IMR-90 (cell line): ENCODE data around the gene ZNF746. TPM values are rescaled to one million over a fixed set of nuclear protein-coding genes. Genes with fewer than 3 reads are reported as not detected.

Experiments used
- ATAC-seq: fragments of 200-7000 bp; cut with Tn5 transposase; 2 replicates; pipeline ENCODE4 v1.9.1; 2020; ENCODE audit warnings: low read depth, mild to moderate bottlenecking, moderate library complexity
- BruUV-seq: library from RNA; stranded (reverse); fragments of 400-500 nt; replicated peaks from 2 replicates; lab custom pipeline; 2021; lab: Mats Ljungman, UMichigan
- CTCF ChIA-PET: fragments of 300-600 bp; formaldehyde crosslinking; extraction: SDS; loops from one replicate; lab custom pipeline; 2021; ENCODE audit warnings: antibody characterized with exemption; lab: Yijun Ruan, JAX
- POLR2A ChIA-PET: fragments of 300-600 bp; sonication (Branson Sonifier 250); formaldehyde crosslinking; loops from one replicate; lab custom pipeline; 2022; ENCODE audit warnings: antibody characterized with exemption; ENCODE audit not compliant: unreplicated experiment; lab: Charles Lee
- DNase-seq: peaks from one replicate; pipeline ENCODE4 v3.0.0; 2013
- H2AFZ ChIP-seq: replicated peaks from 2 replicates; pipeline ENCODE3; 2013; ENCODE audit warnings: low read length, mild to moderate bottlenecking; ENCODE audit not compliant: poor library complexity
- H2AK5ac ChIP-seq: 2 replicates; pipeline ENCODE4 v1.6.1; 2013; ENCODE audit warnings: low read depth, low read length, inconsistent platforms
- H2AK9ac ChIP-seq: replicated peaks from 2 replicates; pipeline ENCODE3; 2013; ENCODE audit warnings: mild to moderate bottlenecking, low read depth, low read length, moderate library complexity; ENCODE audit not compliant: poor library complexity
- H2BK120ac ChIP-seq: 2 replicates; pipeline ENCODE4 v1.6.1; 2013; ENCODE audit warnings: low read depth, low read length, inconsistent platforms
- H2BK15ac ChIP-seq: 3 replicates; pipeline ENCODE4 v1.6.1; 2013; ENCODE audit warnings: low read depth, low read length, inconsistent platforms
- H2BK20ac ChIP-seq: 2 replicates; pipeline ENCODE4 v1.6.1; 2013; ENCODE audit warnings: low read depth, mild to moderate bottlenecking, inconsistent platforms, low read length, moderate library complexity
- H2BK5ac ChIP-seq: 2 replicates; pipeline ENCODE4 v1.6.1; 2013; ENCODE audit warnings: mild to moderate bottlenecking, low read depth, low read length, inconsistent platforms; ENCODE audit not compliant: poor library complexity, severe bottlenecking
- H3K14ac ChIP-seq: replicated peaks from 2 replicates; pipeline ENCODE4 v1.6.1; 2013; ENCODE audit warnings: low read depth, low read length, inconsistent platforms
- H3K18ac ChIP-seq: 2 replicates; pipeline ENCODE4 v1.6.1; 2013; ENCODE audit warnings: low read depth, low read length, control low read depth
- H3K23ac ChIP-seq: 2 replicates; pipeline ENCODE4 v1.6.1; 2013; ENCODE audit warnings: low read depth, low read length, inconsistent platforms
- H3K27ac ChIP-seq: 2 replicates; pipeline ENCODE4 v1.5.1; 2013; ENCODE audit warnings: mild to moderate bottlenecking, control low read depth, low read length; ENCODE audit not compliant: insufficient read depth
- H3K27me3 ChIP-seq: 2 replicates; pipeline ENCODE4 v1.6.1; 2013; ENCODE audit warnings: low read length; ENCODE audit not compliant: control insufficient read depth, insufficient read depth
- H3K36me3 ChIP-seq: 2 replicates; pipeline ENCODE4 v1.6.1; 2013; ENCODE audit warnings: low read length, mixed read lengths; ENCODE audit not compliant: control insufficient read depth, insufficient read depth
- H3K4ac ChIP-seq: 2 replicates; pipeline ENCODE4 v1.6.1; 2013; ENCODE audit warnings: low read depth, low read length, inconsistent platforms
- H3K4me1 ChIP-seq: 2 replicates; pipeline ENCODE4 v1.6.1; 2013; ENCODE audit warnings: low read length, mixed read lengths; ENCODE audit not compliant: control insufficient read depth, insufficient read depth
- H3K4me2 ChIP-seq: 2 replicates; pipeline ENCODE4 v1.6.1; 2013; ENCODE audit warnings: low read depth, mild to moderate bottlenecking, control low read depth, low read length, moderate library complexity
- H3K4me3 ChIP-seq: 2 replicates; pipeline ENCODE4 v1.5.1; 2013; ENCODE audit warnings: low read depth, mild to moderate bottlenecking, control low read depth, low read length, moderate library complexity; ENCODE audit not compliant: insufficient read depth
- H3K56ac ChIP-seq: 2 replicates; pipeline ENCODE4 v1.6.1; 2013; ENCODE audit warnings: low read length, inconsistent platforms; ENCODE audit not compliant: insufficient read depth; ENCODE audit errors: extremely low read depth
- H3K79me1 ChIP-seq, 2 experiments: 2 replicates each; pipeline ENCODE4 v1.6.1; 2013; ENCODE audit warnings: low read length in 2 of 2, inconsistent platforms in 1 of 2, low read depth in 1 of 2
- H3K9ac ChIP-seq: 2 replicates; pipeline ENCODE4 v1.6.1; 2013; ENCODE audit warnings: low read depth, low read length, control low read depth
- H3K9me1 ChIP-seq: 2 replicates; pipeline ENCODE4 v1.6.1; 2013; ENCODE audit warnings: low read length, inconsistent platforms; ENCODE audit not compliant: insufficient read depth
- H3K9me3 ChIP-seq: 2 replicates; pipeline ENCODE4 v1.6.1; 2013; ENCODE audit warnings: low read length; ENCODE audit not compliant: control insufficient read depth, insufficient read depth
- H4K20me1 ChIP-seq: 2 replicates; pipeline ENCODE4 v1.6.1; 2013; ENCODE audit warnings: low read length, inconsistent platforms; ENCODE audit not compliant: insufficient read depth
- H4K5ac ChIP-seq: 2 replicates; pipeline ENCODE4 v1.6.1; 2013; ENCODE audit warnings: mild to moderate bottlenecking, low read depth, low read length, control low read depth
- H4K8ac ChIP-seq, 2 experiments: 2 replicates each; pipeline ENCODE4 v1.6.1; 2013; ENCODE audit warnings: low read depth in 2 of 2, low read length in 2 of 2, control low read depth in 1 of 2, inconsistent platforms in 1 of 2
- H4K91ac ChIP-seq: 2 replicates; pipeline ENCODE4 v1.6.1; 2013; ENCODE audit warnings: low read depth, low read length, inconsistent platforms; ENCODE audit not compliant: insufficient read depth
- BHLHE40 ChIP-seq: fragments of 150-350 bp; IDR thresholded peaks from 2 replicates; pipeline ENCODE4 v1.6.1; 2016; ENCODE audit warnings: mild to moderate bottlenecking, low read depth, low read length
- CEBPB ChIP-seq: IDR thresholded peaks from 2 replicates; pipeline ENCODE4 v1.6.1; 2012; ENCODE audit warnings: low read depth, low read length, improper control_type of control experiment
- CHD1 ChIP-seq: IDR thresholded peaks from 2 replicates; pipeline ENCODE4 v1.6.1; 2012; ENCODE audit warnings: low read depth, low read length, improper control_type of control experiment
- FOS ChIP-seq: fragments of 150-350 bp; IDR thresholded peaks from 2 replicates; pipeline ENCODE4 v1.6.1; 2016; ENCODE audit warnings: low read depth, low read length
- MAFK ChIP-seq: IDR thresholded peaks from 2 replicates; pipeline ENCODE4 v1.6.1; 2012; ENCODE audit warnings: low read depth, low read length, improper control_type of control experiment
- MAZ ChIP-seq: IDR thresholded peaks from 2 replicates; pipeline ENCODE4 v1.6.1; 2012; ENCODE audit warnings: low read depth, mild to moderate bottlenecking, low read length, improper control_type of control experiment, moderate library complexity, borderline replicate concordance
- MXI1 ChIP-seq: IDR thresholded peaks from 2 replicates; pipeline ENCODE4 v1.6.1; 2012; ENCODE audit warnings: low read depth, mild to moderate bottlenecking, low read length, moderate library complexity, borderline replicate concordance
- NFE2L2 ChIP-seq: fragments of 150-350 bp; IDR thresholded peaks from 2 replicates; pipeline ENCODE4 v1.6.1; 2016; ENCODE audit warnings: low read depth, mild to moderate bottlenecking, low read length
- POLR2A ChIP-seq: IDR thresholded peaks from 2 replicates; pipeline ENCODE4 v1.6.1; 2012; ENCODE audit warnings: mild to moderate bottlenecking, low read depth, low read length
- RCOR1 ChIP-seq: IDR thresholded peaks from 2 replicates; pipeline ENCODE4 v1.6.1; 2012; ENCODE audit warnings: mild to moderate bottlenecking, low read length, improper control_type of control experiment; ENCODE audit not compliant: insufficient replicate concordance
- RFX5 ChIP-seq: IDR thresholded peaks from 2 replicates; pipeline ENCODE4 v1.8.0; 2012; ENCODE audit warnings: low read depth, mild to moderate bottlenecking, low read length, moderate library complexity
- SMC3 ChIP-seq: fragments of 150-350 bp; IDR thresholded peaks from 2 replicates; pipeline ENCODE4 v1.6.1; 2016; ENCODE audit warnings: low read depth, mild to moderate bottlenecking, antibody characterized with exemption, low read length, moderate library complexity
- USF2 ChIP-seq: fragments of 150-350 bp; IDR thresholded peaks from 2 replicates; pipeline ENCODE4 v1.6.1; 2017; ENCODE audit warnings: mild to moderate bottlenecking, antibody characterized with exemption, low read length, low read depth
- WGBS, 2 experiments: methylation state at CpG; one replicate each; pipeline versions ENCODE4 v1.1.5 to v1.1.7; 2013; ENCODE audit warnings: missing lambda C conversion rate in 2 of 2; ENCODE audit not compliant: insufficient read length in 1 of 2; ENCODE audit errors: extremely low coverage in 2 of 2; 5-methylcytosine and 5-hydroxymethylcytosine counted together
- dilution Hi-C: fragments of 300-500 bp; cut with HindIII; formaldehyde crosslinking; loops from one replicate; pipeline ENCODE4 v1.14.3; 2018; ENCODE audit warnings: low sequenced_read_pairs; ENCODE audit not compliant: unreplicated experiment
- in situ Hi-C: fragments of 300-500 bp; cut with MboI; formaldehyde crosslinking; loops from 3 replicates; pipeline ENCODE4 v1.14.3; 2019; ENCODE audit warnings: low sequenced_read_pairs, inconsistent platforms, mixed read lengths
- intact Hi-C: fragments of 100-400 bp; cut with micrococcal nuclease; formaldehyde crosslinking; loops from 2 replicates; pipeline ENCODE4 v1.10.0; 2022
- polyA plus RNA-seq, 3 experiments: library from polyadenylated mRNA; depleted of rRNA; stranded (reverse); fragments of >200 nt; gene quantifications; 2 replicates each; pipeline ENCODE4 v1.2.3, GENCODE V29; 2012; ENCODE audit warnings: low replicate concordance in 1 of 3
- total RNA-seq: library from RNA; depleted of rRNA; stranded (reverse); fragments of >200 nt; gene quantifications from 2 replicates; pipeline ENCODE4 v1.2.3, GENCODE V29; 2012
- TF ChIP-seq, protein P1 (sequence below): conservative IDR thresholded peaks from 2 replicates; pipeline ENCODE4 v1.5.1; 2012; ENCODE audit warnings: mild to moderate bottlenecking, low read depth, low read length, improper control_type of control experiment

Gene ZNF746
- total and polyA plus RNA-seq, 2 of the 4 experiments (the other 2 are of a cell fraction): 6.6 to 8.4 TPM

DNA sequence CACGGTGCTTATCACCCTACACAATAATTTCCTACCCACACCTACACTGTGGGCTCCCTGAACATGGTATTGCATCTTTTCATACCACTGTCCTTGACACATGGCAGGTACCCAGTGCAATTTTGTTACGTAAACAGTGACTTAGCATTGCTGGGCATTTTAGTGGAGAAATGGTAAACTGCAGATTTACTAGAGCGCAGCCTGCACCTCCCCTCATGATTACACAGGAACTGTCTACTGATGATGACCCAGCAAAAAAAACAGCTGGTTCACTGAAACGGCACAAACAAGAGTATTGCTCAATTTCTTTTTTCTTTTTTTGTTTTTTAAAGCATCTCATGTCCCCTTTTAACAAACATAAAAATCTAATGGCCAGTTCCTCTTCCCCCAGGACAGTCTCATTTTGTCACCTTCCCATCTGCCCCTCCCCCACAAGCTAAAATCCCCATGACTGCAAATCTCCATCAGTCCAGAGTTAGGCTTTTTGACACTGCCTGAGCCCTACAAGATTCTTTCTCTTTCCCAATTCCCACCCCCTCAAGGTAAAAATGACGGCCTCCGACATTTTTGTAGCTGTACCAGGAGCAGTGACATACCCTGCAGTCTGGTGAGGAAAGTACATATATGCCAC is 2.8 kb downstream of the ZNF746 start:
- peak overlapping the region; percentile 63 to 73; a peak in 1 of 4 replicates for H4K8ac ChIP-seq
- peaks cover 11% of the 10 kb centered on the region for H3K4me1 ChIP-seq
- peak overlapping the region; percentile 45; the same call in 1 of the 2 replicates for H4K91ac ChIP-seq
- no TSS peak for BruUV-seq
- H3K14ac ChIP-seq: no peak overlapping the region
- ChIA-PET CTCF (interaction anchor here (0.7 to 1.4 kb wide), 2 partner anchors 12 to 177 kb away, joined by 3 to 5 read pairs; no protein-coding TSS in a partner anchor), POLR2A (interaction anchor here (0.6 kb wide), 1 partner anchor 88 kb away, joined by 3 read pairs; no protein-coding TSS in a partner anchor)
- peaks cover 6% of the 10 kb centered on the region; the same call in 1 of the 2 replicates for H3K27me3 ChIP-seq
- H3K27ac ChIP-seq: peak overlapping the region; percentile 91; the same call in 1 of the 2 replicates
- H2BK15ac ChIP-seq: no peak overlapping the region
- no peaks in the 10 kb centered on the region for H3K9me3 ChIP-seq
- peak overlapping the region; percentile 15; the same call in 1 of the 2 replicates for H2BK20ac ChIP-seq
- H2AFZ ChIP-seq: no peak overlapping the region
- H3K4ac ChIP-seq: peak overlapping the region; percentile 52
- WGBS, 2 experiments: 100% methylated on average over 1 of the region's 6 CpGs; no CpG with 5 or more reads in 1 of the 2 experiments
- peak overlapping the region; percentile 84; the same call in 1 of the 2 replicates for H4K5ac ChIP-seq
- H2BK120ac ChIP-seq: peak overlapping the region; percentile 31
- DNase-seq (peak; percentile 61), ATAC-seq (no peak)
- H3K9ac ChIP-seq: peak overlapping the region; percentile 39; the same call in 1 of the 2 replicates
- dilution Hi-C loops (no loop called here), intact Hi-C loops (no loop called here), in situ Hi-C loops (no loop called here)
- peak overlapping the region; percentile 40 for H2BK5ac ChIP-seq
- peak overlapping the region; percentile 70; the same call in 1 of the 2 replicates for H3K4me2 ChIP-seq
- no peak overlapping the region for H2AK9ac ChIP-seq
- H2AK5ac ChIP-seq: peak overlapping the region; percentile 75; the same call in 1 of the 2 replicates
- no peak overlapping the region for H3K4me3 ChIP-seq
- peaks cover 39% of the 10 kb centered on the region for H3K36me3 ChIP-seq
- H3K9me1 ChIP-seq: peaks cover 9% of the 10 kb centered on the region
- peak overlapping the region; percentile 21; the same call in 1 of the 2 replicates for H3K23ac ChIP-seq
- no peak overlapping the region; the same call in 1 of the 2 replicates for H3K56ac ChIP-seq
- H3K18ac ChIP-seq: peak overlapping the region; percentile 66
- peaks cover 23 to 26% of the 10 kb centered on the region in 2 experiments for H3K79me1 ChIP-seq
- H4K20me1 ChIP-seq: peaks cover 16% of the 10 kb centered on the region
- TF ChIP-seq BHLHE40 (no peak), NFE2L2 (peak; percentile 92), MXI1 (no peak), RCOR1 (no peak), USF2 (no peak), FOS (no peak), SMC3 (no peak), CEBPB (peak; percentile 45), RFX5 (no peak), POLR2A (no peak), CHD1 (no peak), MAZ (no peak), MAFK (peak; percentile 55)
- TF ChIP-seq, protein P1, sequence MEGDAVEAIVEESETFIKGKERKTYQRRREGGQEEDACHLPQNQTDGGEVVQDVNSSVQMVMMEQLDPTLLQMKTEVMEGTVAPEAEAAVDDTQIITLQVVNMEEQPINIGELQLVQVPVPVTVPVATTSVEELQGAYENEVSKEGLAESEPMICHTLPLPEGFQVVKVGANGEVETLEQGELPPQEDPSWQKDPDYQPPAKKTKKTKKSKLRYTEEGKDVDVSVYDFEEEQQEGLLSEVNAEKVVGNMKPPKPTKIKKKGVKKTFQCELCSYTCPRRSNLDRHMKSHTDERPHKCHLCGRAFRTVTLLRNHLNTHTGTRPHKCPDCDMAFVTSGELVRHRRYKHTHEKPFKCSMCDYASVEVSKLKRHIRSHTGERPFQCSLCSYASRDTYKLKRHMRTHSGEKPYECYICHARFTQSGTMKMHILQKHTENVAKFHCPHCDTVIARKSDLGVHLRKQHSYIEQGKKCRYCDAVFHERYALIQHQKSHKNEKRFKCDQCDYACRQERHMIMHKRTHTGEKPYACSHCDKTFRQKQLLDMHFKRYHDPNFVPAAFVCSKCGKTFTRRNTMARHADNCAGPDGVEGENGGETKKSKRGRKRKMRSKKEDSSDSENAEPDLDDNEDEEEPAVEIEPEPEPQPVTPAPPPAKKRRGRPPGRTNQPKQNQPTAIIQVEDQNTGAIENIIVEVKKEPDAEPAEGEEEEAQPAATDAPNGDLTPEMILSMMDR: no peak
